ENCODE results near the gene SLC6A7.

DNA sequence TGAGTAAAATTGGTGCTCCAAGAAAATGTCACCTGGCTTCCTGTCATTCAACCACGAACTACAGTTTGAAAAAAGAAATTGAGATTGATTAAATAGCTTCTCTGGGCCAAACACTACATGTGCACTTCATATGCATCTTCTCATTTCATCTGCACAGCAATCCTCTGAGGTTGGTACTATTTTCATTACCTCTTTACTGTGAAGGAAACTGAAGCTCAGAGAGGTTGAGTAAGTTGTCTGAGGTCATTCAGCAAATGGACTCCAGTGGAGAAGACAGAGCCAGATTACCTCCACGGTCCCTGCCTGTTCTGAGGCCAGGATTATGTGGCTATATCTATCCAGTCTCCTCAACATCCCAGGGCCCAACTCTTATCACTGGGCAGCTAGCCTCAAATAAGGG lies 46.5 kb downstream of the SLC6A7 start:
- TF ChIP-seq CTCF (IDR thresholded peaks at IDR 0.05) (no peak), EP300 (IDR thresholded peaks at IDR 0.05) (no peak)
